Measurements from ENCODE around the gene CNPPD1.

CNPPD1 gene

GRCh38 chr2:219179601-219180465, 3.1 kb upstream of the CNPPD1 start:
- Histone ChIP-seq H3K27ac (no peak overlapping the region), H3K9me3 (replicated peaks in 1 of 11) (no peaks in the 10 kb centered on the region), H3K27me3 (no peaks in the 10 kb centered on the region), H3K4me1 (peaks cover 52 to 65% (median 60%) of the 10 kb centered on the region in 10 experiments), H4K20me1 (peaks cover 28 to 70% (median 53%) of the 10 kb centered on the region in 11 experiments; a peak in 17 of 22 replicates), H3K9ac (peak overlapping the region in 10 of 11 experiments; percentile 19 to 97 (median 92); a peak in 15 of 22 replicates), H3K4me2 (peak overlapping the region; percentile 85 to 100 (median 96)), H3K4me3 (peak overlapping the region in 9 of 10 experiments; percentile 79 to 89 (median 83); a peak in 15 of 20 replicates), H3K36me3 (peaks cover 54 to 65% (median 61%) of the 10 kb centered on the region in 11 experiments)
- TF ChIP-seq Cebpa-rat (IDR thresholded peaks at IDR 0.05): no peak

- Histone ChIP-seq H3K4me1 (peaks cover 58 to 71% (median 68%) of the 10 kb centered on the region in 10 experiments), H3K9ac (peak overlapping the region; percentile 87 to 97 (median 91)), H3K27me3 (no peaks in the 10 kb centered on the region), H4K20me1 (peaks cover 30 to 73% (median 64%) of the 10 kb centered on the region in 11 experiments; a peak in 17 of 22 replicates), H3K4me3 (peak overlapping the region; percentile 75 to 89 (median 82)), H3K27ac (peak overlapping the region; percentile 92 to 99 (median 97)), H3K9me3 (replicated peaks in 1 of 11) (no peaks in the 10 kb centered on the region), H3K4me2 (peak overlapping the region; percentile 85 to 100 (median 96)), H3K36me3 (peaks cover 57 to 65% (median 61%) of the 10 kb centered on the region in 11 experiments)
- TF ChIP-seq Cebpa-rat (IDR thresholded peaks at IDR 0.05): no peak
Observed at GRCh38 chr2:219178377-219179175, 1.9 kb upstream of the CNPPD1 start.

- Histone ChIP-seq H3K36me3 (peaks cover 57 to 65% (median 61%) of the 10 kb centered on the region in 11 experiments), H3K4me2 (peak within 1 kb of the TSS; percentile 85 to 100 (median 96)), H3K4me1 (peaks cover 57 to 71% (median 64%) of the 10 kb centered on the region in 10 experiments), H3K27me3 (no peaks in the 10 kb centered on the region), H4K20me1 (peaks cover 32 to 73% (median 61%) of the 10 kb centered on the region in 11 experiments; a peak in 17 of 22 replicates), H3K4me3 (peak within 1 kb of the TSS; percentile 75 to 89 (median 82)), H3K9ac (peak within 1 kb of the TSS; percentile 87 to 97 (median 91)), H3K9me3 (replicated peaks in 1 of 11) (no peaks in the 10 kb centered on the region), H3K27ac (peak within 1 kb of the TSS; percentile 92 to 99 (median 97))
- no peak for TF ChIP-seq Cebpa-rat (IDR thresholded peaks at IDR 0.05)
Observed at GRCh38 chr2:219177552-219178376, 1.0 kb upstream of the CNPPD1 start, which contains the start of gene RETREG2. Gene RETREG2 (plus strand): TSS chr2:219178275. CDS start chr2:219178353, 78 bp downstream.

- Histone ChIP-seq H3K4me2 (peak overlapping the region; percentile 78 to 98 (median 94)), H4K20me1 (peaks cover 26 to 73% (median 46%) of the 10 kb centered on the region in 11 experiments; a peak in 17 of 22 replicates), H3K27me3 (no peaks in the 10 kb centered on the region), H3K36me3 (peaks cover 53 to 64% (median 60%) of the 10 kb centered on the region in 11 experiments), H3K4me1 (peaks cover 41 to 69% (median 48%) of the 10 kb centered on the region in 10 experiments), H3K27ac (peak overlapping the region; percentile 92 to 99 (median 97)), H3K4me3 (peak overlapping the region; percentile 75 to 89 (median 82)), H3K9me3 (replicated peaks in 1 of 11) (no peaks in the 10 kb centered on the region), H3K9ac (peak overlapping the region; percentile 87 to 97 (median 91))
- TF ChIP-seq Cebpa-rat (IDR thresholded peaks at IDR 0.05): no peak
Observed at GRCh38 chr2:219175928-219176817, 552 bp downstream of the CNPPD1 start.

- peak overlapping the region; percentile 75 to 89 (median 82); a peak in 19 of 20 replicates for H3K4me3 ChIP-seq
- H3K36me3 ChIP-seq: peaks cover 46 to 62% (median 53%) of the 10 kb centered on the region in 11 experiments
- H3K9me3 ChIP-seq (replicated peaks in 1 of 11): no peaks in the 10 kb centered on the region
- peak overlapping the region; percentile 78 to 98 (median 94) for H3K4me2 ChIP-seq
- no peak for TF ChIP-seq Cebpa-rat (IDR thresholded peaks at IDR 0.05)
- peaks cover 35 to 62% (median 42%) of the 10 kb centered on the region in 10 experiments for H3K4me1 ChIP-seq
- H4K20me1 ChIP-seq: peaks cover 19 to 73% (median 42%) of the 10 kb centered on the region in 11 experiments; a peak in 17 of 22 replicates
- no peaks in the 10 kb centered on the region for H3K27me3 ChIP-seq
- peak overlapping the region; percentile 87 to 97 (median 91); a peak in 21 of 22 replicates for H3K9ac ChIP-seq
- H3K27ac ChIP-seq: peak overlapping the region in 7 of 11 experiments; percentile 93 to 99 (median 98); a peak in 7 of 22 replicates
Observed at GRCh38 chr2:219175486-219175885, 1.2 kb downstream of the CNPPD1 start.

- Histone ChIP-seq H3K9ac (peak overlapping the region in 8 of 11 experiments; percentile 18 to 97 (median 88); a peak in 10 of 22 replicates), H3K36me3 (peaks cover 39 to 58% (median 46%) of the 10 kb centered on the region in 11 experiments), H3K9me3 (replicated peaks in 1 of 11) (no peaks in the 10 kb centered on the region), H3K4me1 (peaks cover 30 to 55% (median 35%) of the 10 kb centered on the region in 10 experiments), H3K4me3 (peak overlapping the region in 1 of 10 experiments; percentile 89; a peak in 2 of 20 replicates), H3K27me3 (no peaks in the 10 kb centered on the region), H3K4me2 (peak overlapping the region in 9 of 11 experiments; percentile 13 to 98 (median 93); a peak in 12 of 22 replicates), H3K27ac (no peak overlapping the region), H4K20me1 (peaks cover 12 to 68% (median 36%) of the 10 kb centered on the region in 11 experiments; a peak in 16 of 22 replicates)
- TF ChIP-seq Cebpa-rat (IDR thresholded peaks at IDR 0.05): no peak
Observed at GRCh38 chr2:219174801-219175200, 1.9 kb downstream of the CNPPD1 start.

- Histone ChIP-seq H4K20me1 (peaks cover 6 to 62% (median 29%) of the 10 kb centered on the region in 11 experiments; a peak in 16 of 22 replicates), H3K9ac (peak overlapping the region in 7 of 11 experiments; percentile 16 to 97 (median 43); a peak in 10 of 22 replicates), H3K4me3 (0 out of 20 replicates have a peak overlapping the region, but pooled peaks of 1 of the 10 experiments have one; percentile 89), H3K27me3 (no peaks in the 10 kb centered on the region), H3K36me3 (peaks cover 35 to 53% (median 42%) of the 10 kb centered on the region in 11 experiments), H3K4me2 (peak overlapping the region in 3 of 11 experiments; percentile 91 to 94 (median 94); a peak in 5 of 22 replicates), H3K4me1 (peaks cover 24 to 49% (median 29%) of the 10 kb centered on the region in 10 experiments), H3K9me3 (replicated peaks in 1 of 11) (no peaks in the 10 kb centered on the region), H3K27ac (no peak overlapping the region)
- TF ChIP-seq Cebpa-rat (IDR thresholded peaks at IDR 0.05): no peak
Observed at GRCh38 chr2:219174146-219174545, 2.6 kb downstream of the CNPPD1 start.

Measured in BLaER1 treated with 17β-estradiol and CSF1 and Interleukin-3, amounts not matched to agents 10 nM and 100 nM (cell line).